Hypothalamus (tissue), 51 donors: Measurements from ENCODE around the gene ITGB6.
"Not testable (repeated sequence)": the region's sequence is repeated elsewhere in the genome, so short reads cannot be mapped to it uniquely, and the experiment has no call there.

Experiments
- DNase-seq, 51 donors: peaks; one replicate each; lab custom pipeline; 2025; lab: John Stamatoyannopoulos, UW

The ITGB6 gene

GRCh38 chr2:160142472-160142871 is 57.6 kb downstream of the ITGB6 start:
- DNase-seq = no peak

- DNase-seq = no peak
Observed at GRCh38 chr2:160141912-160142311, 58.2 kb downstream of the ITGB6 start.

GRCh38 chr2:160141419-160141818 is 58.7 kb downstream of the ITGB6 start:
- no peak for DNase-seq

GRCh38 chr2:160140471-160140870 is 59.6 kb downstream of the ITGB6 start:
- DNase-seq = no peak

- no peak for DNase-seq
Observed at GRCh38 chr2:160139991-160140390, 60.1 kb downstream of the ITGB6 start.

GRCh38 chr2:160139350-160139749 is 60.7 kb downstream of the ITGB6 start:
- no peak for DNase-seq

GRCh38 chr2:160138406-160138805 is 61.7 kb downstream of the ITGB6 start:
- DNase-seq = no peak

GRCh38 chr2:160137464-160137863 is 62.6 kb downstream of the ITGB6 start:
- DNase-seq = no peak

- no peak for DNase-seq
Observed at GRCh38 chr2:160132761-160133160, 67.3 kb downstream of the ITGB6 start.

GRCh38 chr2:160126756-160127155 is 73.3 kb downstream of the ITGB6 start:
- DNase-seq = no peak

- no peak for DNase-seq
Observed at GRCh38 chr2:160126315-160126714, 73.8 kb downstream of the ITGB6 start.

GRCh38 chr2:160125828-160126227 is 74.2 kb downstream of the ITGB6 start:
- no peak for DNase-seq

- no peak for DNase-seq
Observed at GRCh38 chr2:160125366-160125765, 74.7 kb downstream of the ITGB6 start.

GRCh38 chr2:160124571-160124970 is 75.5 kb downstream of the ITGB6 start:
- no peak for DNase-seq

- not testable (repeated sequence) for DNase-seq
Observed at GRCh38 chr2:160114721-160115120, 85.4 kb downstream of the ITGB6 start.

- no peak for DNase-seq
Observed at GRCh38 chr2:160114020-160114419, 86.1 kb downstream of the ITGB6 start.

GRCh38 chr2:160111951-160112798 is 87.9 kb downstream of the ITGB6 start:
- DNase-seq = no peak

GRCh38 chr2:160110674-160111239 is 89.3 kb downstream of the ITGB6 start:
- DNase-seq = no peak

- peak in 31 of 51 donors; percentile 1 to 61 (median 20) for DNase-seq
Observed at GRCh38 chr2:160109939-160110673, 90.0 kb downstream of the ITGB6 start.

- DNase-seq = no peak
Observed at GRCh38 chr2:160109243-160109642, 90.8 kb downstream of the ITGB6 start.

- DNase-seq = no peak
Observed at GRCh38 chr2:160108646-160109045, 91.4 kb downstream of the ITGB6 start.

- no peak for DNase-seq
Observed at GRCh38 chr2:160105366-160105765, 94.7 kb downstream of the ITGB6 start.
